Activated T-helper 2 cell treated with anti-CD3 and anti-CD28 coated beads, Interferon-gamma antibody, Interleukin-2, Interleukin-4, amounts not matched to agents 10 μg/mL and 5 μg/mL and 100 μg/mL, durations not matched to agents 14 hours and 24 hours and 36 hours (primary cell): ENCODE data around the gene CCL27. TPM values are rescaled to one million over a fixed set of nuclear protein-coding genes. Genes with fewer than 3 reads are reported as not detected.

Source experiments
- DNase-seq: peaks from one replicate; pipeline ENCODE4 v3.0.0; 2021; ENCODE audit warnings: low spot score
- H3K27ac Mint-ChIP-seq: one replicate; pipeline ENCODE4 v1.8.0; 2021; ENCODE audit warnings: mixed read lengths
- H3K27me3 Mint-ChIP-seq: one replicate; pipeline ENCODE4 v1.8.0; 2021; ENCODE audit warnings: low read depth, mixed read lengths
- H3K36me3 Mint-ChIP-seq: one replicate; pipeline ENCODE4 v1.8.0; 2021; ENCODE audit warnings: low read depth, mixed read lengths
- H3K4me1 Mint-ChIP-seq: one replicate; pipeline ENCODE4 v1.8.0; 2021; ENCODE audit warnings: low read depth, mixed read lengths
- H3K4me3 Mint-ChIP-seq: one replicate; pipeline ENCODE4 v1.8.0; 2021; ENCODE audit warnings: low read depth, mild to moderate bottlenecking, moderate library complexity, mixed read lengths
- H3K9me3 Mint-ChIP-seq: one replicate; pipeline ENCODE4 v1.8.0; 2021; ENCODE audit warnings: mixed read lengths
- intact Hi-C: fragments of 100-400 bp; cut with micrococcal nuclease; formaldehyde crosslinking; loops from one replicate; pipeline ENCODE4 v1.15.1; 2023
- total RNA-seq: library from RNA; stranded (reverse); gene quantifications from 2 replicates; pipeline ENCODE4 v1.2.3, GENCODE V29; 2022

The CCL27 gene
- total RNA-seq, 1 donor from 2014 or later: 0.25 TPM

DNA sequence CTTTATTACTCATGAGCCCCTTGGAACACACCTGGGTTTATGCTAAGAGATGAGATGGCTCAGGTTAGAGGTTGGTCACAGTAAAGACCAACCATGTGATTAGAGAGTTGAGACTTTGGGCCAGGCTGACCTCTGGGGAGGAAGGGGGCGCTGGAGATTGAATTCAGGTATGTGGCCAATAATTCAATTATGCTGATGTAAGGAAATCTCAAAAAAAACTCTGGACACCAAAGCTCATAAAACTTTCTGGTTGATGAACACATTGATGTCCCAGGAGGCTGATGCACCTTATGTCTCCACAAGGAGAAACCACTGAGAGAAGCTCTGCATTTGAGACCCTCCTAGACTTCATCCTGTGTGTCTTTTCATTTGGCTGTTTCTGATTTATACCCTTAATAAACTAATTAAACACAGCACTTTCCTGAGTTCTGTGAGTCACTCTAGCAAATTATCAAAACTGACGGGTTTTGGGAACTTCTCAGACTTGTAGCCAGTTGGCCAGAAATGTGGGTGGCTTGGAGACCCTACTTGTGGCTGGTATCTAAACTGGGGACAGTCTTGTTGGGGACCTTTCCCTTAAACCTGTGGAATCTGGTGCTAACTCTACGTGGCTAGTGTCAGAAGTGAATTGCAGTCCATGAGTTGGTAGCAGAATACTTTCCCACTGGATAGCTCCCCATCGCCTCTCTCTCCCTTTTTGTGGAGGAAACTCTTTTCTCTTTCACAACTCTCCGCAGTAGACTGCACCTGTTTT is 7.5 kb upstream of the CCL27 start:
- H3K4me1 Mint-ChIP-seq: peaks cover 4% of the 10 kb centered on the region
- no peaks in the 10 kb centered on the region for H3K27me3 Mint-ChIP-seq
- intact Hi-C loops: no loop called here

DNA sequence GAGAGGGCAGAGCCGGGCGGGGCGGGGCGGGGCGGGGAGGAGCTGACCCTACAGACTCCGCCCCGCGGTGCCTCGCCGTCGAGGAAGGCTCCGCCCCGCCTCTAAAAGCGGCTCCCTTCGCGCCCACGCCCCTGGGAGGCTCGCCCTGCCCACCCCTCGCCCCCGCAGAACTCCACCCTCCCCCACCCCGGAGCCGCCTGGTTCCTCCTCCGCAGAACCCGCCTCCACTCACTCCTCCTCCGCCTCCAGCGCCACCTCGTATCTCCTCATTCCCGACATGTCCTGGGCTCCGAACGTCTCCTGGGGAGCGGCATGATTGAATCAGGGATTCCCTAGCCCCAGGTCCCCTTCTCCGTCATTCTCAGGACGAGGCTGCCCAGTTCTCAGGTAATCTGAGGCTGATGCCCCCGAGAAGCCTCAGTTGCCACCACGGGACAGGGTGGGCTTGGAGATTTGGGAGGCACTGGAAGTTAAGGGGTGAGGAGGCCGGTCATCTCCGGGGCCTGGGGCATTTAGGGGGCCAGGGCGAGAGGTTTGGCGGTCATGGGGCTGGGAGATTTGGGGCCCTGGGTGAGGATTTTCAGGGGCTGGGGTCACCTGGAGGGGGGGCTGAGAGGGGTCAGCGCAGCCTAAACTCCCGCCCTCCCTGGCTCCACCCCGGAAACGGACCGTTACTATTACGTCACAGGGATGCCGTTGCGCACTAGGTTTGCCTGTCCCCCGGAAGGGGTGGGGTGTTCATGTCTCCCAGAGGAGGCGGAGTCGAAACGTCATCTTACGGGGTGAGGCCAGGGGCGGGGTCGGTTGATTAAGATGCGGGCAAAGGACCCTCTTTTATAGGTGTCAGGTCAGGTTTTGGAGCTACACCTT is 3.2 kb upstream of the CCL27 start:
- H3K9me3 Mint-ChIP-seq: peaks cover 9% of the 10 kb centered on the region
- peak; percentile 83 for DNase-seq
- H3K27me3 Mint-ChIP-seq: no peaks in the 10 kb centered on the region
- H3K36me3 Mint-ChIP-seq: peaks cover 34% of the 10 kb centered on the region
- H3K4me1 Mint-ChIP-seq: peaks cover 34% of the 10 kb centered on the region
- intact Hi-C loops: loop anchor here (2.0 kb wide), 2 partner anchors 19 to 27 kb away; partner anchors contain the start of gene GALT
- H3K27ac Mint-ChIP-seq: peak overlapping the region; percentile 82
- peak overlapping the region; percentile 85 for H3K4me3 Mint-ChIP-seq

More for the DNA sequence above, 7.5 kb upstream of the CCL27 start:
- Mint-ChIP-seq H3K27ac (no peak overlapping the region), H3K9me3 (peaks cover 9% of the 10 kb centered on the region), H3K36me3 (peaks cover 19% of the 10 kb centered on the region), H3K4me3 (no peak overlapping the region)
- DNase-seq: no peak

DNA sequence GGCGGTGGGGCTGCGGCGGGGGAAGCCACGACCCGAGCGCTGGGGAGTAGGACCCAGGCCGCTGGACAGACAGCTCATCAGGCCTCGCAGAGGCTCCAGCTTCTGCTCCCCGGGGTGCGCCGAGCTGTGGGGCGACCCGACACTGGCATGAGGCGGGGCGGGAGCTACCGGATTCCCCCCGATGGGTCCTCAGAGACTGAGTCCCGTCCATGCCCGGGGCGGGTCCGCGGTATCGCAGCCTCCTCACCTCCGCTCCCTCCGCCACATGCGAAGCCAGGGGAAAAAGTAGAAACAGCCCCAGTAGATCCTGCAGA is 2.6 kb upstream of the CCL27 start:
- intact Hi-C loops: loop anchor here (2.0 kb wide), 2 partner anchors 18 to 26 kb away; partner anchors contain the start of gene GALT
- H3K36me3 Mint-ChIP-seq: peaks cover 37% of the 10 kb centered on the region
- peaks cover 9% of the 10 kb centered on the region for H3K9me3 Mint-ChIP-seq
- H3K4me1 Mint-ChIP-seq: peaks cover 34% of the 10 kb centered on the region
- peak overlapping the region; percentile 85 for H3K4me3 Mint-ChIP-seq
- peak overlapping the region; percentile 77 for H3K27ac Mint-ChIP-seq
- H3K27me3 Mint-ChIP-seq: no peaks in the 10 kb centered on the region
- no peak for DNase-seq

DNA sequence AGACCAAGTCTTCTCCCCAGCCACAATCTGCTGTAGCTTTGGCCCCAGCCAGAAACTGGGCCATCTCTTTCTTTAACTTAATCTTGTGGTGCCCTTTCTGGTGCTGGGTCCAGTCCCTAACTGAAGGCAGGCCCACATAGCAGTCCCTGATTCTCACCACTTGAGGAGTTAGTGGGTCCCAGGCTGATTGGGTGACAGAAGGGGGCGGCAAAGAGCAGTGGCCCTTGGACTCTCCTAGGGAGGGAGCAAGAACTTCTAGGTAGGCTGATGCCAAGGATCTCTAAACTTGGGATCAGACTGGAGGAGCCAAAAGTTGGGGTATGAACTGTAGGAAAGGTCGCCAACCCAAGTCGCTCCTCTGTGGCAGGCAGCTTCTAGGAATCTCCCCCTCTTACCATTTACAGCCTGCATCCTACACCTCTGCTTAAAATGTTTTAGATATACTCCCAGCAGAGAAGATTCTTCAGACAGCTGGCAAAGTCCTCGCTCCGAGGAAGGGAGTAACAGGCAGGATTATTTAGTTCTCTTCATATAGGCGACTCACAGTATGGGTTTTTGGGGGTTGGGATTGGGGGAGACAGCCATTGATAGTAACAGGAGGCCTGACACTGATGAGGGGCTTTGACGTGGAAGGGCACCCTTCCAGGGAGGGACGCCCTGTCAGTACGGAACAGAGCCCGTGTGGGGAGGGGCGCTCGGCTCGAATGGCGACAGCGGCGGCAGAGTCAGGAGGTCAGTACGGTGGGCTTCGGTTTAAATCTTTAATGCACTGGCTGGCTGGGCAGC is 2.0 kb upstream of the CCL27 start:
- peak overlapping the region; percentile 77 for H3K27ac Mint-ChIP-seq
- peaks cover 5% of the 10 kb centered on the region for H3K9me3 Mint-ChIP-seq
- peak overlapping the region; percentile 85 for H3K4me3 Mint-ChIP-seq
- peaks cover 32% of the 10 kb centered on the region for H3K36me3 Mint-ChIP-seq
- peak; percentile 70 for DNase-seq
- peaks cover 34% of the 10 kb centered on the region for H3K4me1 Mint-ChIP-seq
- intact Hi-C loops: loop anchor here (1.0 to 2.0 kb wide), 3 partner anchors 18 to 38 kb away; partner anchors contain the start of gene GALT
- no peaks in the 10 kb centered on the region for H3K27me3 Mint-ChIP-seq

DNA sequence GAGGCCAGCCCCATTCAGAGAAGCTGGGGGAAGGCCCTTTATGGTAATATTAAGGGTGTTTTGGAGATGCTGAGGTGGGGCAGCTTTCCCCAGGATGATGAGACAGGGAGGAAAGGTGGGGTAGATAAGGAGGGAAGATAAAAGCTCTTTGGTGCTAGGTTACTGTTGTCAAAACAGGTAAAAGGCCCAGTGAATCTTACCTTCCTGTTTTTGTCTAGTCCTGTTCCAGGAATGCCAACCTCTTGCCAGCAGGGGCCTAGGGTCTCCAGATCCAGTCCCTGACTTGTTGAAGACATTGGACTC is 797 bp upstream of the CCL27 start:
- peak overlapping the region; percentile 31 for H3K4me3 Mint-ChIP-seq
- intact Hi-C loops: no loop called here
- H3K36me3 Mint-ChIP-seq: peaks cover 24% of the 10 kb centered on the region
- DNase-seq: peak; percentile 28
- H3K9me3 Mint-ChIP-seq: no peaks in the 10 kb centered on the region
- H3K4me1 Mint-ChIP-seq: peaks cover 34% of the 10 kb centered on the region
- peak overlapping the region; percentile 77 for H3K27ac Mint-ChIP-seq
- H3K27me3 Mint-ChIP-seq: no peaks in the 10 kb centered on the region

DNA sequence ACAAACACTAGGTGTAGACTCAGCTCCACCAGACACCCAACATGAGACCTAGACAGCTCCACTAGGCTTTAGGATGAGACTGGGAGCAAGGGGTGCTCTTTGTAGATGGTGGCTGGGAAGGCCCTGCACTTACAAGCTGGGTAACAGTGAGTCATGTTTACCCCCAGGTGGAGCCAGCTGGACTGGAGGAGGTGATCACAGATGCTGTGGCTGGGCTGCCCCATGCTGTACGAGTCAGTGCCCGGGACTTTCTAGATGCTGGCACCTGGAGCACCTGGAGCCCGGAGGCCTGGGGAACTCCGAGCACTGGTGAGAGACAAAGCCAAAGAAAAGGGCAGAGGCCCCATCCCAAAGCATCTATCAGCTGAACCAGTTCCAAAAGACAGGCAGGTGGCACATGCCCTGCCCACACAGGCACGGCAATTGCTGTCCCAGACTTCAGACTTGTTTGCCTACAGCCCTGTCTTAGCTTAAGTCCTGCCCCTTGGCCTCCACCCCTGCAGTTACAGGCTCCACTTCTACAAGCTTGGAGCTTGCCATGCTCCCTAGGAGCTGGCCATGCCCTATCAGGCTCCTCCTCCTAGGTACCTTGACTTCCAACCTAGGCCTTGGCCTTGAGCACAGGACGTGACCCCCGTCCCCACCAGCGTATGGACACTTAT is 2.7 kb downstream of the CCL27 start:
- Mint-ChIP-seq H3K36me3 (peaks cover 17% of the 10 kb centered on the region), H3K4me3 (no peak overlapping the region), H3K27ac (no peak overlapping the region), H3K9me3 (no peaks in the 10 kb centered on the region), H3K4me1 (peaks cover 28% of the 10 kb centered on the region), H3K27me3 (no peaks in the 10 kb centered on the region)
- intact Hi-C loops: no loop called here
- DNase-seq: no peak

DNA sequence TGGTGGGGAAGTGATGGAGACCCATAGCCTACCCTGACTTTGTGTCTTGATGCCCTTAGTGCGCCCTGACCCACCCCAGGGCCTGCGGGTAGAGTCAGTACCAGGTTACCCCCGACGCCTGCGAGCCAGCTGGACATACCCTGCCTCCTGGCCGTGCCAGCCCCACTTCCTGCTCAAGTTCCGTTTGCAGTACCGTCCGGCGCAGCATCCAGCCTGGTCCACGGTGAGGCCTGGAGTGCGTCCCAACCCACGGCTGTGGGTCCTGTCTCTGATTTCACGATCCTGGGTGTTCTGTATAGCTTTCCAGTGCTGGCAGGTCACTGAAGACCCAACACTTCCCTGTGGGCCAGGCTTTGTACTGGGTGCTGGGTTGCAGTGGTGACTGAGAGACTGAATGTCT is 4.0 kb downstream of the CCL27 start:
- no peak overlapping the region for H3K4me3 Mint-ChIP-seq
- no peaks in the 10 kb centered on the region for H3K9me3 Mint-ChIP-seq
- H3K27me3 Mint-ChIP-seq: no peaks in the 10 kb centered on the region
- peaks cover 16% of the 10 kb centered on the region for H3K4me1 Mint-ChIP-seq
- DNase-seq: no peak
- H3K36me3 Mint-ChIP-seq: peaks cover 17% of the 10 kb centered on the region
- no peak overlapping the region for H3K27ac Mint-ChIP-seq
- intact Hi-C loops: no loop called here

DNA sequence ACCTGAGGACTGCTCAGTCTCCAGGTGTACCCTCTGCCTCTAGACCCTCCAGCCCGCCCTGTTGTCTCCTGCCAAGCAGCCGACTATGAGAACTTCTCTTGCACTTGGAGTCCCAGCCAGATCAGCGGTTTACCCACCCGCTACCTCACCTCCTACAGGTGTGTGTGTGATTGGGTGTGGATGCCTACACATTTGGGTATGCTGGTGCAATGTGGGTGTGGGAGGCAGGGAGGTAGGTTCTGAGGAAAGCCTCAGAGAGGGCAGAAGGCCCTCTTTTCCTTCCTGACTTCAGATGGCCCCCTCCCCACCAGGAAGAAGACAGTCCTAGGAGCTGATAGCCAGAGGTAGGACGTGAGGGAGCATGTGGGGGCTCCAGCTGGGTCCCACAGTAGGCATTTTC is 5.5 kb downstream of the CCL27 start:
- intact Hi-C loops: no loop called here
- no peak for DNase-seq
- Mint-ChIP-seq H3K9me3 (no peaks in the 10 kb centered on the region), H3K27me3 (no peaks in the 10 kb centered on the region), H3K4me3 (no peak overlapping the region), H3K27ac (no peak overlapping the region), H3K36me3 (peaks cover 14% of the 10 kb centered on the region), H3K4me1 (peaks cover 14% of the 10 kb centered on the region)

DNA sequence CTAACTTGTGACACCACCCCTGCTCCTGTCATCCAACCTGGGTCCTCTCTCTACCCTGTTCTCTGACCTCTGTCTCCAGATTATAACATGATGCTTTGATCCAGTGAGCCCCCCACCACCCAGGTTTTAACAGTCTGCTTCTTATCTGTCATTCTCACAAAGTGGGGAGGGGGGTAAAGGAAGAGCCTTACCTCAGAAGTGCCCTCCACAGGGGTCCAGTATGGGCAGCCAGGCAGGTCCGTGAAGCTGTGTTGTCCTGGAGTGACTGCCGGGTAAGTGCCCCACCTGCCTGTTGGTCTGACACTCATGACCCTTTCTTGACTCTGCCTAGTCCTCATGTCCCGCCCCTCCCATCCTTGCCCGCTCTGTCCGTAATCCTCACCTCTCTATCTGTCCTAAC is 7.1 kb downstream of the CCL27 start:
- H3K27me3 Mint-ChIP-seq: no peaks in the 10 kb centered on the region
- peaks cover 16% of the 10 kb centered on the region for H3K4me1 Mint-ChIP-seq
- no peak for DNase-seq
- H3K9me3 Mint-ChIP-seq: no peaks in the 10 kb centered on the region
- H3K36me3 Mint-ChIP-seq: peaks cover 9% of the 10 kb centered on the region
- no peak overlapping the region for H3K27ac Mint-ChIP-seq
- intact Hi-C loops: no loop called here
- no peak overlapping the region for H3K4me3 Mint-ChIP-seq

DNA sequence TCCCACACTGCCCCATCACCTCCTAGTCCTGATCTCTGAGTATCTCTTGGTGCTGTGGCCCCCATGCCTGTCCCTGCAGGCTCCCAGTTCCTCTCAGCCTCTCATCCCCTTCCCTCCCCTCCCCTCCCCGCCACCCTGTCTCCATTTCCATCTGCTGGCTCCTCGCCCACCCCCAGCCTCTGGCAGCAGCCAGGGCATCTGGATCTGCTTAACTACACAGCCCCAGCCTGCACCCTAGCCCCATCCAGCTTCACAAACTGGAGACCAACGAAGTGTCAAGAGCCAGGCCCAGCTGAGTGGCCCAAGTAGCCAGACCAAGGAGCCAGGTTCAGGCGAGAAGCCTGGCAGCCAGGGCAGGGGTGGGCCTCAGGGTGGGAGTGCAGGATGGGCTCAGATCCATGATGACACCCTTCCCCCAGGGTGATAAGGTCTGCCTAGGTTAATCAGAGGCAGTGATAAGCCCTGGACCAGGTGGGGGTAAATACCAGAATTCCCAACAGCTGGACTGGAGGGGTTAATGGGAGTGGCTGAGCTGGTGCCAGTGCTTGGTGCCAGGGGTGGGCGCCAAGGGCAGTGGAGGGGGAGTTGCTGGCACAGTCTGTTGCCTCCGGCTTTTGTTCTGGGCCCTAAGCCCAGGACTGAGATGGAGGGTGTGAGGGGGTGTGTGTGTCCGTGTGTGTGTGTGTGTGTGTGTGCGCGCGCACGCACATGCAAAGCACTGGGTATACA is 8.0 kb downstream of the CCL27 start:
- Mint-ChIP-seq H3K4me3 (no peak overlapping the region), H3K27me3 (no peaks in the 10 kb centered on the region), H3K9me3 (no peaks in the 10 kb centered on the region), H3K27ac (no peak overlapping the region), H3K36me3 (peaks cover 17% of the 10 kb centered on the region), H3K4me1 (peaks cover 16% of the 10 kb centered on the region)
- intact Hi-C loops: no loop called here
- DNase-seq: no peak

DNA sequence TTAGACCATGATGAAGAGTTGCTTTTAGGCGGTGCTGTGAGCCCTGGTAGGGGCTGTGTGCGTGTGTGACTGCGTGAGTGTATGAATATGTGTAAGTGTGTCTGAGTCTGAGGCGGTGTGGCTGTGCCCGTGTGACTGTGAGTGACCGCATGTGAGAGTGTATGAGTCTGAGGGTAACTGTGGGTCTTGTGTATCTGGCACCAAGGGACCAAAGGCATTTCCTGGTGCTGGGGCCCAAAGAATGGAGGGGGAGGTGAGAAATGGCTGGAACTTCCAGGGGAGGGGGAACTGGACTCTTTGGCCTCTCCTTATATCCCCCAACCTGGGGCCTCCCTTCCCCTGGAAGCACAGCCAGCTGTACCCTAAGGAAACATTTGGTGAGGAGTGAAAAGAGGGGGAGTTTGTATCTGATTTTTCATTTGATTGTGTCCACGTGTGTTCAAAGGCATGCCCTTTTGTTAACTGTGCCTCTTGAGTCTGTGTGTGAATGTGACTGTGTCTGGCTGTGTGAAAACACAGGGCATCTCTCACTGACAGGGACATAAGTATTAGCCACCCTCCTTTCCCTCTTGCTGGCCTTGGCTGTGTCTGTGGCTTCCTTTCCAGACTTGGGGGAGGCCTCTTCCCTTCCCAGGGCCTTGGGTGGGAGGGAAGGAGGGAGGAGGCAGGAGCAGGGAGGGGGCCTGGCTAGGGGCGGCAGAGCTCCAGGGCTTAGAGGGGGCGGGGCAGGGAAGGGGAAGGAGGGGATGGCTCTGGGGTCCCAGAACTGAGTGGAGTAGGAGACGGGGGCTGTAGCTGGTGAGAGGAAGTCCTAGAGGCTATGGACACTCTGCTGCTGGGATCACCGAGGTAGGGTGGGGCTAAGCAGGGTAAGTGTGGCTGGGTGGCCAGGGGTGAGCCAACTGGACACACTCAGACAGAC is 9.0 kb downstream of the CCL27 start:
- no peak overlapping the region for H3K27ac Mint-ChIP-seq
- no peak overlapping the region for H3K4me3 Mint-ChIP-seq
- peaks cover 22% of the 10 kb centered on the region for H3K4me1 Mint-ChIP-seq
- H3K27me3 Mint-ChIP-seq: no peaks in the 10 kb centered on the region
- H3K36me3 Mint-ChIP-seq: peaks cover 28% of the 10 kb centered on the region
- DNase-seq: no peak
- intact Hi-C loops: no loop called here
- no peaks in the 10 kb centered on the region for H3K9me3 Mint-ChIP-seq
